ENCODE data around the gene DBT.
"Not testable (repeated sequence)": the region's sequence is repeated elsewhere in the genome, so short reads cannot be mapped to it uniquely, and the experiment has no call there.

The DBT gene

GRCh38 chr1:100249537-100250257, at the start of gene DBT:
Gene DBT (minus strand): TSS chr1:100249834. CDS start chr1:100249820, 14 bp downstream.
- DNase-seq: peak; percentile 91

DNA sequence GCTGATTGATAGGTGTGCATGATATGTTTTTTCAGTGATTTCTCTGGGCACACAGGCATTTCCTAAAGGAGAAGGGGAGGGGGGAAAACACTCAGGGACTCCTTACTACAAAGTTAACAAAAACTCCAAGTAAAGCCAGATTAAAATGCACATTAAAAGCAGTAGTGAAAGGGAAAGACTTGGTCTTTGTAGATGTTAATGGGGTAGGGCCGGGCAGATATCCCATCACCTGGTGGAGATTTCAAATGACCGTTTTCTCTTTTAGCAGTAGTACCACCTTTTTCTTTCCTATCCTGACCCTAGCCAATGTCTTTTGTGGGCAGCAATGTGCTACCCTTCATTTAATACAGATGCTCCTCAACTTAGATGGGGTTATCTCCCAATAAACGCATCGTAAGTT, 48.9 kb upstream of the DBT start:
- no peak for DNase-seq

DNA sequence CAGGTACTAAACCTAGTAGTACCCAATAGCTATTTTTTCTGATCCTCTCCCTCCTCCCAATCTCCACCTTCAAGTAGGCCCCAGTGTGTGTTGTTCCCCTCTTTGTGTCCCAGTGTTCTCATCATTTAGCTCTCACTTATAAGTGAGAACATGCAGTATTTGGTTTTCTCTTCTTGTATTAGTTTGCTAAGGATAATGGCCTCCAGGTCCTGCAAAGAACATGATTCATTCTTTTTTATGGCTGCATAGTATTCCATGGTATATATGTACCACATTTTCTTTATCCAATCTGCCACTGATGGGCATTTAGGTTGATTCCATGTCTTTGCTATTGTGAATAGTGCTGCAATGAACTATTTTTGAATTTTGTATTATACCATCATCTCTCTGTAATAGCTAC, 47.4 kb upstream of the DBT start:
- not testable (repeated sequence) for DNase-seq

GRCh38 chr1:100296140-100296539, 46.5 kb upstream of the DBT start:
- no peak for DNase-seq

- no peak for DNase-seq
Observed at GRCh38 chr1:100292711-100293110, 43.1 kb upstream of the DBT start.

DNA sequence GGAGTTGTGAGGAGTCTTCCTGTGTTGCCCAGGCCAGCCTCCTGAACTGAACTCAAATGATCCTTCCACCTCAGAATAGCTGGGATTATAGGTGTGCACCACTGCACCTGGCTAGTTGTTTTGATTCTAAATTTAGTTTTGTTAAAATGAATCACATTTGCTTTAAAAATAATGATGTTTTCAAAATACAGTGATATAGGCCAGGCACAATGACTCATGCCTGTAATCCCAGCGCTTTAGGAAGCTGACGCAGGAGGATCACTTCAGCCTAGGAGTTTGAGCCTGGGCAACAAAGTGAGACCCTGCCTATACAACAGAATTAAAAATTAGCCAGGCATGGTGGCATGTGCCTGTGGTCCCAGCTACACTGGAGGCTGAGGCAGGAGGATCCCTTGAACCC, 40.7 kb upstream of the DBT start:
- no peak for DNase-seq

DNA sequence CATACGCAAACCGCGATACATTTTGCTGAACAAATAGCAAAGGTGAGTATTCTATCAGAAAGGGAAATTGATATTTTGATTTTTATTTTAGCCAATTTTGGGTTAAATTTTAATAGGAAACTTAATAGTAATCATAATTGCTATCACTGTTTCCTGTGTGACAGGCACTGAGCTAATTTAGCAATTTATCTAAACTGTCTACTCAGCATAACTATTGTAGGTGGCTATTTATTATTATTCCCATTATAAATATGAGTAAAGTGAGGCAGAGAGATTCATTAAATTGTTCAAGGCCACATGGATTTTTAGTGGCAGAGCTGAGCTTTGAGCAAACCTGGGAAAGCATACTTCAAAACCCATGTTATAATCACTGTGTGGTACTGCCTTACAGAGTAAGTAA, 37.5 kb upstream of the DBT start:
- no peak for DNase-seq

- DNase-seq: no peak
Observed at GRCh38 chr1:100284591-100284990, 35.0 kb upstream of the DBT start.

GRCh38 chr1:100279954-100280682, 30.5 kb upstream of the DBT start:
- no peak for DNase-seq

- no peak for DNase-seq
Observed at GRCh38 chr1:100279358-100279923, 29.8 kb upstream of the DBT start.

- DNase-seq: peak; percentile 56
Observed at GRCh38 chr1:100277866-100278265, 28.2 kb upstream of the DBT start.

DNA sequence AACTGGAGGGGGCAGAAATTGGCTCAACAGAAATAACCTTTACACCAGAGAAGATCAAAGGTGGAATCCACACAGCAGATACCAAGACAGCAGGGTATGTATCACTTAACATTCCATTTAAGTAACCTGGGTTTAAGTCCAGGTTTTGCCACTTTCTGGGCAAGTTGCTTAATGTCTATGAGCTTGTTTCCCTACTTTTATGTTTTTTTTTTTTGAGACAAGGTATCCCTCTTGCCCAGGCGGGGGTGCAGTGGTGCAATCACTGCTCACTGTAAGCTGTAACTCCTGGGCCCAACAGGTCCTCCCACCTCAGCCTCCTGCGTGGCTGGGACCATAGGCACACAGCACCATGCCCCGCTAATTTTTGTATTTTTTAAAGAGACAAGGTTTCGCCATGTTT, 18.6 kb upstream of the DBT start:
- DNase-seq: no peak

- no peak for DNase-seq
Observed at GRCh38 chr1:100267284-100267683, 17.6 kb upstream of the DBT start.

GRCh38 chr1:100266741-100267140, 17.1 kb upstream of the DBT start:
- no peak for DNase-seq

DNA sequence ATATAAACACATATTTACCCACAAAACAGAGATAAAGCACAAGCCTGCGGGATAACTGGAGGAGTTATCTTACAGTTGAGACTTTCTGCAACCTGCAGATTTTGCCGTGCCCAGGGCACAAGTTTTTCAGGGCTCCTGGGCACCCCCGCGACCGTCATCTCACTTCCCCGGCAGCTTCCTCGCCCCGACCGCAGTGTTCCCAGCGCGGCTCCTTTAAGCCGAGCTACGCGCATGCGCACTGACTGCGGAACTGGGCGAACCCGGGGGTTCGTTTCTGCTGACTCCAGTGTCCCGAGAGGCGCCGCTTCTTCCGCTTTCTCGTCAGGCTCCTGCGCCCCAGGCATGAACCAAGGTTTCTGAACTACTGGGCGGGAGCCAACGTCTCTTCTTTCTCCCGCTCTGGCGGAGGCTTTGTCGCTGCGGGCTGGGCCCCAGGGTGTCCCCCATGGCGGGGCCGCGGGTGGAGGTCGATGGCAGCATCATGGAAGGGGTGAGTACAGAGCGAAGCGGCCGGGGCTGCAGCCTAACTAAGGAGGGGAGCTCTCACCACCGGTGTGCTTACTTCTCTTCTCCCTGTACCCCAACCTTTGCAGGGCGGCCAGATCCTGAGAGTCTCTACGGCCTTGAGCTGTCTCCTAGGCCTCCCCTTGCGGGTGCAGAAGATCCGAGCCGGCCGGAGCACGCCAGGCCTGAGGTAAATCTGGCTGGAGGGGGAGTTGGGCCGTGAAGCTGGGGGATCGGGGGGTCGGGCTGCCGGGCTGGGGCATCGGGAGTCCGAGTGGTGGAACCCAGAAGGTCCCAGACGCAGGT, 16.5 kb upstream of the DBT start, which contains the start of gene RTCA:
Gene RTCA (plus strand): TSS at position 286 of the 810 bp plus-strand sequence. CDS start 160 bp downstream, at position 446.
- peak; percentile 95 for DNase-seq

DNA sequence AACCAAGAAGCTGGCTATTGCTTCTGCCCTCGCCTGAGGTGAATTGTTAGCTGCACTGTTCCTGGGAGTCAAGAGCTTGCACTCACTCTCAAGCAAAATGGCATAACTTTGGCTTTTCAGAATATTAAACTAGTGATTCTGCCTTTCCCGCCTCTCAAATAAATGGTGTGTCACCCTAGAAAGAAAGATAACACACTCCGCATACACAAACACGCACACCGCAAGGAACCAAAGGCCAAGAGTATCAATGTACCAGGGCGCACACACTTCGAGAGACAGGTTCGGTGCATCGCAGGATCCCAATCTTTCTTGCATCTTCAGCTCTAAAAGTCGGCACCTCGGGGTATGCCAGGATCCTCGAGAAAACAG, 15.9 kb upstream of the DBT start:
- no peak for DNase-seq

GRCh38 chr1:100264081-100264480, 14.4 kb upstream of the DBT start:
- DNase-seq: not testable (repeated sequence)

GRCh38 chr1:100261686-100262085, 12.1 kb upstream of the DBT start:
- no peak for DNase-seq

GRCh38 chr1:100258427-100258826, 8.8 kb upstream of the DBT start:
- not testable (repeated sequence) for DNase-seq

DNA sequence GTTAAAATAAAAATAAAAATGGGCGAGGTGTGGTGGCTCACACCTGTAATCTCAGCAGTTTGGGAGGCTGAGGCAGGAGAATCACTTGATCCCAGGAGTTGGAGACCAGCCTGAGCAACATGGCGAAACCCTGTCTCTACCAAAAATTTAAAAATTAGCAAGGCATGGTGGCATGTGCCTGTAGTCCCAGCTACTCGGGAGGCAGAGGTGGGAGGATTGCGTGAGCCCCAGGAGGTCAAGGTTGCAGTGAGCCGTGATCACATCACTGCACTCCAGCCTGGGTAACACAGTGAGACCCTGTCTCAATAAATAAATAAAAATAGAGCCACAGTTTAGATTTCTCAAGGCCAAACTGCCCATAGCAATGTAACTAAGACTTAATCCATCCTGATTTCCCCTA, 6.6 kb upstream of the DBT start:
- not testable (repeated sequence) for DNase-seq

DNA sequence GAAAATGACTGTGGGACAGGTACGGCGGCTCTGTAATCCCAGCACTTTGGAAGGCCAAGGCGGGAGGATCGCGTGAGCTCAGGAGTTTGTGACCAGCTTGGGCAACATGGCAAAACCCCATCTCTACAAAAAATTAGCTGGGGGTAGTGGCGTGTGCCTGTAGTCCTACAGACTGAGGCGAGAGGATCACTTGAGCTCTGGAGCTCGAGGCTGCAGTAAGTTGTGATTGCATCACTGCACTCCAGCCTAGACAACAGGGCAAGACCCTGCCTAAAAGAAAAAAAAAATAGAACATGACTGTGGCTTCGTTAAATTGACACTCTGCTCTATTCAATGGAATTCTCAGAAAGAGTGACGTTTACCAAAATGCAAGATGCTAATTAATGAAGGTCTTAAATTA, 3.9 kb upstream of the DBT start:
- no peak for DNase-seq

DNA sequence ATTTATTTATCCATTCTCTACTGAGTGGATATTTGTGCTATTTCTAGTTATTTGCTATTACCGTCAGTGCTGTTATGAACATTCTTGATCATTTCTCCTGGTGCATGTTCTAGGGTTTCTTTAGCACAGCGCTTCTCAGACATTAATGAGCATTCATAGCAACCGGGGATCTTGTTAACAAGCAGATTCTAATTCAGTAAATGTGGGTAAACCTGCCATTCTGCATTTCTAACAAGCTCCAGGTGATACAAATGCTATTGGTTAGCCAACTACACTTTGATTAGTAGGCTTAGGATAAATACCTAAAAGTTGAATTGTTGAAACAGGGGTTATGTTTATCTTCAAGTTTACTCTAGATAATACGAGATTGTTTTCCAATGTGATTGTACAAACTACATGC, 3.3 kb upstream of the DBT start:
- no peak for DNase-seq

GRCh38 chr1:100250807-100251206, 1.2 kb upstream of the DBT start:
- no peak for DNase-seq
